HCT116 (cell line): ENCODE measurements around the gene ADAT3. TPM values are rescaled to one million over a fixed set of nuclear protein-coding genes. Genes with fewer than 3 reads are reported as not detected.

Source experiments
- ATAC-seq: fragments of 200-7000 bp; cut with Tn5 transposase; 2 replicates; pipeline ENCODE4 v1.9.1; 2020; ENCODE audit warnings: mild to moderate bottlenecking, moderate library complexity
- BruUV-seq: library from RNA; stranded (reverse); fragments of 400-500 nt; replicated peaks from 2 replicates; lab custom pipeline; 2021; lab: Mats Ljungman, UMichigan
- CTCF ChIA-PET: fragments of 300-600 bp; sonication (Branson Sonifier 250); formaldehyde crosslinking; loops from one replicate; lab custom pipeline; 2021; ENCODE audit warnings: antibody characterized with exemption; lab: Charles Lee
- POLR2A ChIA-PET: fragments of 300-600, 350-600 bp; sonication (Branson Sonifier 250); formaldehyde crosslinking; loops from one replicate; lab custom pipeline; 2021; ENCODE audit warnings: antibody characterized with exemption; lab: Charles Lee
- RAD21 ChIA-PET, 2 experiments: fragments of 300-600 bp; sonication (Branson Sonifier 250); formaldehyde crosslinking; loops; one replicate each; lab custom pipeline; 2023; ENCODE audit warnings: low total read pairs in 2 of 2; ENCODE audit not compliant: uncharacterized antibody in 2 of 2, unreplicated experiment in 2 of 2, low non-redundant PET in 1 of 2; lab: Charles Lee
- DNase-seq: peaks from one replicate; pipeline ENCODE4 v3.0.0-alpha.2; 2010; ENCODE audit warnings: low read depth, low spot score
- H2AFZ ChIP-seq: fragments of 200-600 bp; shearing (Covaris generic), sonication (generic); 2 replicates; pipeline ENCODE4 v1.6.1; 2017; ENCODE audit warnings: low read depth, mixed run types, mixed read lengths, antibody characterized with exemption, low read length; ENCODE audit not compliant: poor library complexity, severe bottlenecking
- H3K27ac ChIP-seq: 2 replicates; pipeline ENCODE4 v1.5.1; 2012; ENCODE audit warnings: low read depth, low read length
- H3K27me3 ChIP-seq: fragments of 200-600 bp; sonication (generic); 2 replicates; pipeline ENCODE4 v1.6.1; 2016; ENCODE audit warnings: mixed run types, low read length, mixed read lengths; ENCODE audit not compliant: insufficient read depth
- H3K36me3 ChIP-seq, 2 experiments: fragments of 200-500 bp in 1 of 2; fragments of 200-600 bp in 1 of 2; sonication (Bioruptor generic) in 1 of 2; sonication (generic) in 1 of 2; 2 replicates each; pipeline versions ENCODE4 v1.5.1 to v1.6.1; 2014 to 2016; ENCODE audit warnings: low read length in 2 of 2, inconsistent platforms in 1 of 2, mixed read lengths in 1 of 2, mixed run types in 1 of 2; ENCODE audit not compliant: insufficient read depth in 2 of 2, control insufficient read depth in 1 of 2
- H3K4me1 ChIP-seq, 2 experiments: fragments of 200-600 bp in 1 of 2; sonication (generic) in 1 of 2; 2 replicates each; pipeline versions ENCODE4 v1.5.1 to v1.6.1; 2012 to 2017; ENCODE audit warnings: low read length in 2 of 2, inconsistent platforms in 1 of 2, mild to moderate bottlenecking in 1 of 2, mixed read lengths in 1 of 2, mixed run types in 1 of 2, moderate library complexity in 1 of 2; ENCODE audit not compliant: insufficient read depth in 2 of 2, control insufficient read depth in 1 of 2
- H3K4me2 ChIP-seq: fragments of 200-600 bp; sonication (generic); 2 replicates; pipeline ENCODE4 v1.6.1; 2017; ENCODE audit warnings: mixed run types, low read length, mixed read lengths
- H3K4me3 ChIP-seq, 2 experiments: fragments of 200-600 bp in 1 of 2; sonication (generic) in 1 of 2; replicated peaks in 1 of 2; 2 replicates each; pipeline ENCODE4 v1.5.1; 2011 to 2016; ENCODE audit warnings: low read length in 2 of 2, control low read depth in 1 of 2, low read depth in 1 of 2, mild to moderate bottlenecking in 1 of 2, mixed read lengths in 1 of 2, mixed run types in 1 of 2
- H3K79me2 ChIP-seq: fragments of 200-600 bp; sonication (generic); 2 replicates; pipeline ENCODE4 v1.6.1; 2017; ENCODE audit warnings: mild to moderate bottlenecking, mixed run types, low read length, moderate library complexity, mixed read lengths; ENCODE audit not compliant: insufficient read depth
- H3K9ac ChIP-seq: fragments of 200-600 bp; sonication (generic); 2 replicates; pipeline ENCODE4 v1.6.1; 2016; ENCODE audit warnings: low read length, mixed read lengths
- H3K9me2 ChIP-seq: fragments of 200-600 bp; sonication (generic), shearing (Covaris generic); 2 replicates; pipeline ENCODE4 v1.6.1; 2017; ENCODE audit warnings: mixed run types, mild to moderate bottlenecking, moderate library complexity; ENCODE audit not compliant: insufficient read depth
- H3K9me3 ChIP-seq, 2 experiments: fragments of 200-500 bp in 1 of 2; fragments of 200-600 bp in 1 of 2; sonication (Bioruptor generic) in 1 of 2; sonication (generic) in 1 of 2; 2 replicates each; pipeline ENCODE4 v1.6.1; 2014 to 2017; ENCODE audit warnings: low read length in 2 of 2, mixed read lengths in 2 of 2, inconsistent platforms in 1 of 2, low read depth in 1 of 2, mild to moderate bottlenecking in 1 of 2, mixed run types in 1 of 2, moderate library complexity in 1 of 2; ENCODE audit not compliant: control insufficient read depth in 1 of 2, insufficient read depth in 1 of 2
- H4K20me1 ChIP-seq: fragments of 200-600 bp; sonication (generic), shearing (Covaris generic); 2 replicates; pipeline ENCODE4 v1.6.1; 2017; ENCODE audit warnings: mixed run types, mild to moderate bottlenecking, moderate library complexity; ENCODE audit not compliant: insufficient read depth
- ATF3 ChIP-seq: IDR thresholded peaks from 2 replicates; pipeline ENCODE4 v1.6.1; 2012
- CTCF ChIP-seq, 3 experiments: fragments of 200-600 bp in 1 of 3; sonication (generic) in 1 of 3; IDR thresholded peaks in 2 of 3; conservative IDR thresholded peaks in 1 of 3; 2 replicates each; pipeline ENCODE4 v1.5.1; 2012 to 2017; ENCODE audit warnings: low read depth in 2 of 3, low read length in 2 of 3, antibody characterized with exemption in 1 of 3, borderline replicate concordance in 1 of 3, control low read depth in 1 of 3, mild to moderate bottlenecking in 1 of 3, mixed read lengths in 1 of 3, mixed run types in 1 of 3, moderate library complexity in 1 of 3; ENCODE audit not compliant: insufficient read depth in 1 of 3
- ELF1 ChIP-seq: IDR thresholded peaks from 2 replicates; pipeline ENCODE4 v1.6.1; 2012; ENCODE audit warnings: low read depth, borderline replicate concordance
- EZH2 ChIP-seq: fragments of 200-600 bp; sonication (generic); IDR thresholded peaks from 2 replicates; pipeline ENCODE4 v1.6.1; 2017; ENCODE audit warnings: antibody characterized with exemption, mixed run types
- EZH2phosphoT487 ChIP-seq: fragments of 200-600 bp; IDR thresholded peaks from 2 replicates; pipeline ENCODE4 v1.6.1; 2018; ENCODE audit warnings: antibody characterized with exemption, borderline replicate concordance
- FOSL1 ChIP-seq: IDR thresholded peaks from 2 replicates; pipeline ENCODE4 v1.6.1; 2012; ENCODE audit warnings: low read depth
- JUND ChIP-seq: IDR thresholded peaks from 2 replicates; pipeline ENCODE4 v1.6.1; 2012
- MAX ChIP-seq: IDR thresholded peaks from 2 replicates; pipeline ENCODE4 v1.6.1; 2012
- REST ChIP-seq: IDR thresholded peaks from 2 replicates; pipeline ENCODE4 v1.6.1; 2012; ENCODE audit warnings: low read depth
- ZBTB33 ChIP-seq: IDR thresholded peaks from 2 replicates; pipeline ENCODE4 v1.6.1; 2011; ENCODE audit warnings: mild to moderate bottlenecking, low read length, moderate library complexity; ENCODE audit not compliant: insufficient replicate concordance; ENCODE audit errors: extremely low read depth
- ZNF274 ChIP-seq: fragments of 200-500 bp; sonication (Bioruptor generic); IDR thresholded peaks from 2 replicates; pipeline ENCODE4 v1.6.1; 2014; ENCODE audit warnings: mild to moderate bottlenecking, low read depth, low read length, inconsistent platforms
- intact Hi-C: fragments of 100-400 bp; cut with micrococcal nuclease; formaldehyde crosslinking; loops from 2 replicates; pipeline ENCODE4 v1.10.0; 2022
- total RNA-seq: library from RNA; stranded (reverse); gene quantifications from one replicate; pipeline ENCODE4 v1.2.1, GENCODE V29; 2021; ENCODE audit not compliant: unreplicated experiment

ADAT3 gene
- total RNA-seq, 1 experiment from 2014 or later = 15.9 TPM

- no peak for TF ChIP-seq REST
- no peak for TF ChIP-seq MAX
- no peak for TF ChIP-seq ZNF274
- TF ChIP-seq CTCF (IDR thresholded peaks at IDR 0.05 in 2 of 3, conservative IDR thresholded peaks at IDR 0.05 in 1 of 3; ENCODE audit: borderline replicate concordance in 1 of 3, insufficient read depth in 1 of 3, low read depth in 2 of 3, low read length in 2 of 3) = no peak
Measured at GRCh38 chr19:1920644-1921043, 15.4 kb downstream of the ADAT3 start (continued).

- POLR2A ChIA-PET = no interaction called here
- TF ChIP-seq EZH2phosphoT487 = no peak
- TF ChIP-seq ATF3 = no peak
- no peak for TF ChIP-seq REST
- no peak for TF ChIP-seq FOSL1
- TF ChIP-seq ELF1 = no peak
- TF ChIP-seq EZH2 = no peak
- TF ChIP-seq MAX = no peak
- TF ChIP-seq JUND = no peak
- no peak for TF ChIP-seq ZBTB33
Measured at GRCh38 chr19:1921326-1921725, 16.1 kb downstream of the ADAT3 start.

More at GRCh38 chr19:1921326-1921725, 16.1 kb downstream of the ADAT3 start:
- Histone ChIP-seq H3K27ac (no peak overlapping the region), H3K4me3 (no peak overlapping the region), H3K4me1 (no peaks in the 10 kb centered on the region), H3K9me3 (no peaks in the 10 kb centered on the region), H3K9me2 (no peaks in the 10 kb centered on the region), H3K9ac (no peak overlapping the region), H3K36me3 (peaks cover 6 to 11% of the 10 kb centered on the region in 2 experiments; a peak in 3 of 4 replicates), H3K27me3 (no peaks in the 10 kb centered on the region), H3K79me2 (no peaks in the 10 kb centered on the region), H2AFZ (no peak overlapping the region), H3K4me2 (no peak overlapping the region), H4K20me1 (no peaks in the 10 kb centered on the region)
- ATAC-seq (no peak), DNase-seq (no peak)
- no TSS peak for BruUV-seq
- CTCF ChIA-PET = no interaction called here
- intact Hi-C loops = no loop called here
- RAD21 ChIA-PET = no interaction called here
